Stimulated activated CD8-positive, alpha-beta memory T cell treated with anti-CD3 and anti-CD28 coated beads, Interleukin-4, amount 100 ng/mL, for 48 hours (primary cell): ENCODE data around the gene MAPK4.
"Not testable (repeated sequence)": the region's sequence is repeated elsewhere in the genome, so short reads cannot be mapped to it uniquely, and the experiment has no call there.

Experiments
- DNase-seq: peaks from one replicate; pipeline ENCODE4 v3.0.0-alpha.2; 2020

MAPK4 gene

GRCh38 chr18:50695431-50696176 lies 135.7 kb downstream of the MAPK4 start:
- DNase-seq, result no peak

GRCh38 chr18:50696436-50696835 lies 136.5 kb downstream of the MAPK4 start:
- no peak for DNase-seq

GRCh38 chr18:50696929-50697328 lies 137.0 kb downstream of the MAPK4 start:
- DNase-seq, result no peak

GRCh38 chr18:50697509-50697908 lies 137.6 kb downstream of the MAPK4 start:
- no peak for DNase-seq

- no peak for DNase-seq
Measured at GRCh38 chr18:50700245-50701165, 140.6 kb downstream of the MAPK4 start.

GRCh38 chr18:50704357-50704940 lies 144.6 kb downstream of the MAPK4 start:
- DNase-seq, result no peak

- no peak for DNase-seq
Measured at GRCh38 chr18:50706199-50706598, 146.3 kb downstream of the MAPK4 start.

GRCh38 chr18:50706651-50707050 lies 146.8 kb downstream of the MAPK4 start:
- no peak for DNase-seq

- DNase-seq, result not testable (repeated sequence)
Measured at GRCh38 chr18:50707297-50707696, 147.4 kb downstream of the MAPK4 start.

GRCh38 chr18:50707855-50708469 lies 148.1 kb downstream of the MAPK4 start:
- DNase-seq, result no peak

- DNase-seq, result no peak
Measured at GRCh38 chr18:50709193-50709592, 149.3 kb downstream of the MAPK4 start.

- DNase-seq, result no peak
Measured at GRCh38 chr18:50711386-50711785, 151.5 kb downstream of the MAPK4 start.

- DNase-seq, result no peak
Measured at GRCh38 chr18:50715919-50716318, 156.0 kb downstream of the MAPK4 start.

GRCh38 chr18:50716902-50717301 lies 157.0 kb downstream of the MAPK4 start:
- no peak for DNase-seq

GRCh38 chr18:50717563-50717962 lies 157.7 kb downstream of the MAPK4 start:
- DNase-seq, result no peak

GRCh38 chr18:50719471-50720324 lies 159.8 kb downstream of the MAPK4 start:
- no peak for DNase-seq

GRCh38 chr18:50720325-50720674 lies 160.4 kb downstream of the MAPK4 start:
- DNase-seq, result no peak

- no peak for DNase-seq
Measured at GRCh38 chr18:50721006-50721405, 161.1 kb downstream of the MAPK4 start.

GRCh38 chr18:50721451-50722120 lies 161.7 kb downstream of the MAPK4 start:
- no peak for DNase-seq

GRCh38 chr18:50722311-50722710 lies 162.4 kb downstream of the MAPK4 start:
- no peak for DNase-seq

GRCh38 chr18:50724751-50725151 lies 164.9 kb downstream of the MAPK4 start:
- DNase-seq, result no peak
